Lower lobe of right lung (tissue), 2 donors: ENCODE data around the gene C16orf96. TPM values are rescaled to one million over a fixed set of nuclear protein-coding genes. Genes with fewer than 3 reads are reported as not detected.

Source experiments
- ATAC-seq, 2 donors: fragments of 200-7000 bp; cut with Tn5 transposase; one replicate each; pipeline ENCODE4 v1.9.1; 2020 to 2022; ENCODE audit warnings: mild to moderate bottlenecking in 2 of 2, moderate library complexity in 2 of 2
- DNase-seq: peaks from one replicate; pipeline ENCODE4 v3.0.0-alpha.2; 2020
- H3K27ac ChIP-seq: fragments of 200-600 bp; one replicate; pipeline ENCODE4 v1.8.0; 2022
- H3K27me3 ChIP-seq: fragments of 200-600 bp; one replicate; pipeline ENCODE4 v1.8.0; 2022; ENCODE audit warnings: low read depth
- H3K36me3 ChIP-seq: fragments of 200-600 bp; one replicate; pipeline ENCODE4 v1.8.0; 2022; ENCODE audit warnings: mild to moderate bottlenecking
- H3K4me1 ChIP-seq: fragments of 200-600 bp; one replicate; pipeline ENCODE4 v1.8.0; 2022
- H3K4me3 ChIP-seq: fragments of 200-600 bp; one replicate; pipeline ENCODE4 v1.8.0; 2022; ENCODE audit warnings: mild to moderate bottlenecking
- H3K9me3 ChIP-seq: fragments of 200-600 bp; one replicate; pipeline ENCODE4 v1.8.0; 2022
- intact Hi-C: fragments of 100-400 bp; cut with DNase I; formaldehyde crosslinking; loops from one replicate; pipeline ENCODE4 v1.11.0; 2022
- total RNA-seq: library from RNA; stranded (reverse); fragmentation: NEBNext Ultra II Directional; extraction: Animal tissue kit (Norgen Biotek cat#: 25700); gene quantifications from one replicate; pipeline ENCODE4 v1.2.1, GENCODE V29; 2021
- TF ChIP-seq, protein P1 (sequence below): fragments of 200-600 bp; IDR thresholded peaks from one replicate; pipeline ENCODE4 v1.8.0; 2022; ENCODE audit warnings: antibody characterized with exemption, mild to moderate bottlenecking
- donor health status: DM: no; HTN: yes; CAD: no; lungs with severe emphysema.

C16orf96 gene
- total RNA-seq, 1 donor from 2014 or later, result 0.21 TPM

DNA sequence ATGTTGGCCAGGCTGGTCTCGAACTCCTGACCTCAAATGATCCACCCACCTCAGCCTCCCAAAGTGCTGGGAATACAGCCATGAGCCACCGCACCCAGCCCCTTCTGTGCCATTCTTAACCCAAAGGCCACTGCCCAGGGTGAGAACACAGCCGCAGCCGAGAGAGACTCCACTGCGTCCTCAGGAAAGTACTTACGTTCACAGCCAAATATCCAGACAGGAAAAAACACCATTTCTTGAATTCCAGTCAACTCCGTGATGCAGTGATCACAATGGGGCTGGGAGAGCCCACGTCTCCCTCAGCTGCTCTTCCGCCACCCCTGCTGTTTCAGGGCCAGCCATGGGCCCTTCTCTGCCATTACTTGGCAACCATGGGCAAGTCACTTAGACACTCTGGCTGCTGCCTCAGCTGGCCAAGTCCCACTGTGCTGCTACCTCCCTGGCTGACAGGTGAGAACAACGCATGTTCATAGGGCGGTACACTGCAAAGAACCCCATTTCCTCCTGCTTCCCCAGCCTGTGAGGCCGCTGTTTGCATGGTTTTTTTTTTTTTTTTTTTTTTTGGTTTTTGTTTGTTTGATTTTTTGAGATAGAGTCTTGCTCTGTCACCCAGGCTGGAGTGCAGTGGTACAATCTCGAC, 21.9 kb upstream of the C16orf96 start:
- Histone ChIP-seq H3K4me1 (peaks cover 10% of the 10 kb centered on the region), H3K27ac (no peak overlapping the region), H3K4me3 (no peak overlapping the region), H3K36me3 (no peaks in the 10 kb centered on the region), H3K9me3 (no peaks in the 10 kb centered on the region), H3K27me3 (no peaks in the 10 kb centered on the region)
- ATAC-seq (no peak), DNase-seq (no peak)
- TF ChIP-seq, protein P1, sequence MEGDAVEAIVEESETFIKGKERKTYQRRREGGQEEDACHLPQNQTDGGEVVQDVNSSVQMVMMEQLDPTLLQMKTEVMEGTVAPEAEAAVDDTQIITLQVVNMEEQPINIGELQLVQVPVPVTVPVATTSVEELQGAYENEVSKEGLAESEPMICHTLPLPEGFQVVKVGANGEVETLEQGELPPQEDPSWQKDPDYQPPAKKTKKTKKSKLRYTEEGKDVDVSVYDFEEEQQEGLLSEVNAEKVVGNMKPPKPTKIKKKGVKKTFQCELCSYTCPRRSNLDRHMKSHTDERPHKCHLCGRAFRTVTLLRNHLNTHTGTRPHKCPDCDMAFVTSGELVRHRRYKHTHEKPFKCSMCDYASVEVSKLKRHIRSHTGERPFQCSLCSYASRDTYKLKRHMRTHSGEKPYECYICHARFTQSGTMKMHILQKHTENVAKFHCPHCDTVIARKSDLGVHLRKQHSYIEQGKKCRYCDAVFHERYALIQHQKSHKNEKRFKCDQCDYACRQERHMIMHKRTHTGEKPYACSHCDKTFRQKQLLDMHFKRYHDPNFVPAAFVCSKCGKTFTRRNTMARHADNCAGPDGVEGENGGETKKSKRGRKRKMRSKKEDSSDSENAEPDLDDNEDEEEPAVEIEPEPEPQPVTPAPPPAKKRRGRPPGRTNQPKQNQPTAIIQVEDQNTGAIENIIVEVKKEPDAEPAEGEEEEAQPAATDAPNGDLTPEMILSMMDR, result no peak
- intact Hi-C loops, result no loop called here

DNA sequence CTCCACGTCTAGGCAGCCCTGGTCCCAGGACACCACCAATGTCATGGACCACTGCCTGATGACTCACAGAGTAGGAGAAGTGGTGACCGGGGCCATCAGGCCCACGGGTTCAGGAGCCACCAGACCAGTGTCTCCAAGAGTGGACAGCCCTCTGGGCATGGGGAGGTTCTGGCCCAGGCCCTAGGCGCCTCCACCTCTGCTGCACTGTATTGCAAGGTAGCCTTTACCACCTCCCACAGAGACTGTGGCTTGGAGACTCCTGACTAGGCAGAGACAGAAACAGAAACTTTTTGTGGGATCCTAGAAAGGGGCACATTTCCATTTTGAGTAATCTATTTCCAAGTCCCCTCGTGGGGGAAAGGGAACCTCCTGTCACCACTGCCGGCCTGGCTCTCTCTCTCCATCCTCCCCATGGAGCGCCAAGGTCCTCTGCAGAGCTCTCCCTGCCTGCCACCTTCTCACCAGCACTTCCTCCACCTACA, 20.5 kb upstream of the C16orf96 start:
- intact Hi-C loops, result no loop called here
- DNase-seq (no peak), ATAC-seq (no peak)
- no peaks in the 10 kb centered on the region for H3K36me3 ChIP-seq
- TF ChIP-seq, protein P1, result no peak
- H3K27ac ChIP-seq, result no peak overlapping the region
- H3K27me3 ChIP-seq, result no peaks in the 10 kb centered on the region
- peaks cover 10% of the 10 kb centered on the region for H3K4me1 ChIP-seq
- H3K9me3 ChIP-seq, result peaks cover 3% of the 10 kb centered on the region
- no peak overlapping the region for H3K4me3 ChIP-seq

DNA sequence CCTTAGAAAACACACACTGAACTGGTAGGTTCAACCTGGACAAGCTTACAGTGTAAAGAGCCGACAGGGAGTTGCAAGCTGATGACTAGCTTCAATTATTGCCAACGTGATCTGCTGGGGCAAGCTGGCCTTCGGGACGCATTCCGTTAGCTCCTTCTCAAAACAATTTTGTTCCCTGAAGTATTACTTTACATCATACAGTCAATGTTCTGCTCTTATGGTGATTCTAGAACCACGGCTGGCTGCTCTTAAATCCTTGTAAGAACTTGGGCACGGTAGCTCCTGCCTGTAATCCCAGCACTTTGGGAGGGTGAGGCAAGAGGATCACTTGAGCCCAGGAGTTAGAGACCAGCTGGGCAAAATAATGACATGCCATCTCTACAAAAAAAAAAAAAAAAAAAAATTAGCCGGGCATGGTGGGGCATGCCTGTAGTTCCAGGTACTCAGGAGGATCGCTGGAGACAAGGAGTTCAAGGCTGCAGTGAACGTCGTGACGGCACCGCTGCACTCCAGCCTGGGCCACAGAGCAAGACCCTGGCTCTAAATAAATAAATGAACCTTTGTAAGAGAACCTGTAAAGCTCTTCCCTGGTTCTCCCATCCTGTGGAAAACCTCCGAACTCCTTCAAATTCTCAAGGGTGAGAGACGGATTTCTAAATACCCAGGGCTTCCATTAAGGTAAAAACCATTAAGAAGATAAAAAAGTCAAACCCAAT, 19.6 kb upstream of the C16orf96 start:
- H3K4me3 ChIP-seq, result no peak overlapping the region
- no peak overlapping the region for H3K27ac ChIP-seq
- H3K36me3 ChIP-seq, result no peaks in the 10 kb centered on the region
- H3K4me1 ChIP-seq, result peaks cover 10% of the 10 kb centered on the region
- peaks cover 3% of the 10 kb centered on the region for H3K9me3 ChIP-seq
- intact Hi-C loops, result no loop called here
- ATAC-seq (no peak), DNase-seq (no peak)
- TF ChIP-seq, protein P1, result no peak
- no peaks in the 10 kb centered on the region for H3K27me3 ChIP-seq

DNA sequence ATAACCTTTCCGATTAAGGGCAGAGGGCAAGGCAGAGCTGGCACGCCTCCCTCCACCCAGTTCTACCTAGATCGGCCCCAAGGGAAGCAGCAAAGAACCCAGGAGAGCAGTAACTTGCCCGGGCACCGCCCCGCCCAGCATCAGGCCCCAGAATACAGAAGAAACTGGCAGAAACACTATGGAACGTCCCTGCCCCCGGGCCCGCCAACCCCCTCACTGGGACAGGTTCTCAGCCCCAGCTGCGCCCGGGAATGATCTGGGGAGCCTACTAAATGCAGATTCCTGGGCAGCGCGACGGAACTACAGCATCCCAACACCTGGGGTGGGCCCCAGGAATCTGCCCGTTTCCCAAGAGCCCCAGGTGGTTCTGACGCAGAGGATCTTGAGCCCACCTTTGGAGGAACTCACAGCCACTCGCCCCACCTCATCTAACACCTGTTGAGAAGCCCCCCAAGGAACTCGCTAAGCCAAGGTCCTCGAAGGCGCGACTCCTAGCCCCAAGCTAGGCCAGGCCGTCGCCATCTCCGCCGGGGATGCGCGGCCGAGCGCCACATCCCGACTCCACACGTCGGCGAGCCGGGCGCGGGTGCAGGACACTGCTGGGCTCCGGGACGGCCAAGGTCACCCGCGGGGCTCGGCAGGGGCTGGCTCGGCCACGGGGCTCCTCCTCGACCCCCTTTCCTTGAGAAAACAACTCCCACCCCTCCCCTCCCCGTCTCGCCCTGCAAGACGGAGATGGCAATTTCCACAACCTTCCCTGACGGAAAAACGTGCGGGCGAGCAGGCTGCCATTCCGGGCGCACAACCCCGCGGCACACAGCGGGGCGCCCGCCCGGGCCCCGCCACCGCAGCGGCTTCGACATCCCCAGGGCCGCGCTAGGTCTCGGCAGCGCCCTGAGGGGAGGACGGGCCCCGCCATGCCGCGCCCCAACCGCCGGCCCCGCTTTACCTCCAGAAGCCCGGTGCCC, 18.5 kb upstream of the C16orf96 start:
- peaks cover 10% of the 10 kb centered on the region for H3K4me1 ChIP-seq
- DNase-seq, result peak; percentile 51
- peak overlapping the region; percentile 89 for H3K27ac ChIP-seq
- peak; percentile 65 to 72 for ATAC-seq
- H3K27me3 ChIP-seq, result no peaks in the 10 kb centered on the region
- no peaks in the 10 kb centered on the region for H3K36me3 ChIP-seq
- intact Hi-C loops, result no loop called here
- H3K9me3 ChIP-seq, result peaks cover 3% of the 10 kb centered on the region
- TF ChIP-seq, protein P1, result no peak
- H3K4me3 ChIP-seq, result peak overlapping the region; percentile 81
